Lower leg skin (tissue), 3 donors: ENCODE results near the gene SDK1.

Source experiments
- CTCF ChIP-seq, 3 donors: fragments of 450-650 bp; IDR thresholded peaks; one replicate each; pipeline ENCODE4 v1.5.1; 2016; ENCODE audit warnings: antibody characterized with exemption in 3 of 3, mild to moderate bottlenecking in 3 of 3, moderate library complexity in 2 of 3
- POLR2A ChIP-seq, 2 donors: fragments of 450-650 bp; IDR thresholded peaks; one replicate each; pipeline ENCODE4 v1.6.1; 2016 to 2017; ENCODE audit warnings: antibody characterized with exemption in 2 of 2, mild to moderate bottlenecking in 1 of 2, moderate library complexity in 1 of 2

GRCh38 chr7:4151926-4152549 is 851.0 kb downstream of the SDK1 start:
- TF ChIP-seq CTCF (IDR thresholded peaks at IDR 0.05): no peak
- TF ChIP-seq POLR2A (IDR thresholded peaks at IDR 0.05): no peak
